ENCODE data around the gene OR4D1. TPM values are rescaled to one million over a fixed set of nuclear protein-coding genes. Genes with fewer than 3 reads are reported as not detected.
"Not testable (repeated sequence)": the region's sequence is repeated elsewhere in the genome, so short reads cannot be mapped to it uniquely, and the experiment has no call there.

Gene OR4D1
- total RNA-seq (under 1 TPM; 0.49 to 0.70 TPM), total RNA-seq (0 to 5.9 (median 0.66) reads per million in 172 experiments)
- polyA plus RNA-seq (2013, experiment 1 of 2) = 2.1 TPM
- 2.0 TPM for polyA plus RNA-seq (2013, experiment 2 of 2)

- peaks cover 69% of the 10 kb centered on the region for H3K36me3 Mint-ChIP-seq (ENCODE audit: low read depth)
- no peaks in the 10 kb centered on the region for H3K27me3 Mint-ChIP-seq
- H3K9me3 Mint-ChIP-seq = peaks cover 26% of the 10 kb centered on the region
- DNase-seq (no peak), ATAC-seq (ENCODE audit: poor library complexity) (no peak)
- Histone ChIP-seq H3K27ac (ENCODE audit: low read depth in 1 of 2, low read length in 2 of 2) (no peak within 1 kb of the TSS), H3K9me3 (ENCODE audit: control insufficient read depth in 1 of 2, insufficient read depth in 1 of 2, low read length in 2 of 2) (peaks cover 6 to 22% of the 10 kb centered on the region in 2 experiments), H3K36me3 (ENCODE audit: insufficient read depth, low read length) (no peaks in the 10 kb centered on the region), H3K4me1 (ENCODE audit: insufficient read depth, low read length) (peaks cover 23% of the 10 kb centered on the region), H3K4me3 (ENCODE audit: low read length) (no peak within 1 kb of the TSS), H3K27me3 (ENCODE audit: control insufficient read depth in 1 of 2, insufficient read depth in 2 of 2, low read length in 2 of 2) (no peaks in the 10 kb centered on the region)
- TF ChIP-seq CTCF (IDR thresholded peaks at IDR 0.05) = no peak
- H3K4me1 Mint-ChIP-seq (ENCODE audit: low read depth) = peaks cover 50% of the 10 kb centered on the region
- intact Hi-C loops (cut with DNase I, micrococcal nuclease) = no loop called here
- POLR2A ChIA-PET = interaction anchor here (1.4 kb wide), 1 partner anchor 9 kb away, joined by 5 read pairs; no protein-coding TSS in a partner anchor
- CTCF ChIA-PET = interaction anchor here (1.1 kb wide), 1 partner anchor 18 kb away, joined by 3 read pairs; no protein-coding TSS in a partner anchor
- no peak within 1 kb of the TSS for H3K4me3 Mint-ChIP-seq
- no peak within 1 kb of the TSS for H3K27ac Mint-ChIP-seq
These were observed at the start of gene OR4D1 for GRCh38 chr17:58147930-58148434. TSS of gene OR4D1 (plus strand) at chr17:58148384. CDS start at chr17:58155154, 6,770 bp downstream.

- CTCF ChIA-PET = interaction anchor here (0.5 kb wide), 1 partner anchor 253 kb away, joined by 3 read pairs; no protein-coding TSS in a partner anchor
- intact Hi-C loops (cut with DNase I, micrococcal nuclease) = no loop called here
- Mint-ChIP-seq H3K27me3 (no peaks in the 10 kb centered on the region), H3K36me3 (ENCODE audit: low read depth) (no peaks in the 10 kb centered on the region), H3K4me3 (no peak overlapping the region), H3K4me1 (ENCODE audit: low read depth) (no peaks in the 10 kb centered on the region), H3K27ac (no peak overlapping the region), H3K9me3 (no peaks in the 10 kb centered on the region)
- no peak for TF ChIP-seq CTCF (IDR thresholded peaks at IDR 0.05)
- Histone ChIP-seq H3K27me3 (ENCODE audit: control insufficient read depth in 1 of 2, insufficient read depth in 2 of 2, low read length in 2 of 2) (no peaks in the 10 kb centered on the region), H3K4me3 (ENCODE audit: low read length) (no peak overlapping the region), H3K4me1 (ENCODE audit: insufficient read depth, low read length) (no peaks in the 10 kb centered on the region), H3K9me3 (ENCODE audit: control insufficient read depth in 1 of 2, insufficient read depth in 1 of 2, low read length in 2 of 2) (no peaks in the 10 kb centered on the region), H3K36me3 (ENCODE audit: insufficient read depth, low read length) (no peaks in the 10 kb centered on the region), H3K27ac (ENCODE audit: low read depth in 1 of 2, low read length in 2 of 2) (no peak overlapping the region)
- POLR2A ChIA-PET = interaction anchor here (0.7 kb wide), 1 partner anchor 53 kb away, joined by 3 read pairs; no protein-coding TSS in a partner anchor
- DNase-seq = no peak
- no peak for ATAC-seq (ENCODE audit: poor library complexity)
These were observed 47.7 kb upstream of the OR4D1 start for GRCh38 chr17:58100506-58100905.

GRCh38 chr17:58101898-58102297, 46.3 kb upstream of the OR4D1 start:
- H3K9me3 Mint-ChIP-seq; H3K4me3 Mint-ChIP-seq; H3K27me3 ChIP-seq (ENCODE audit: control insufficient read depth in 1 of 2, insufficient read depth in 2 of 2, low read length in 2 of 2); ATAC-seq (ENCODE audit: poor library complexity); intact Hi-C loops (cut with DNase I, micrococcal nuclease); POLR2A ChIA-PET; H3K27ac Mint-ChIP-seq; H3K4me3 ChIP-seq (ENCODE audit: low read length); H3K9me3 ChIP-seq (ENCODE audit: control insufficient read depth in 1 of 2, insufficient read depth in 1 of 2, low read length in 2 of 2); CTCF ChIA-PET; H3K27me3 Mint-ChIP-seq; H3K36me3 Mint-ChIP-seq (ENCODE audit: low read depth); H3K4me1 Mint-ChIP-seq (ENCODE audit: low read depth); DNase-seq; H3K27ac ChIP-seq (ENCODE audit: low read depth in 1 of 2, low read length in 2 of 2); H3K4me1 ChIP-seq (ENCODE audit: insufficient read depth, low read length); H3K36me3 ChIP-seq (ENCODE audit: insufficient read depth, low read length): not testable (repeated sequence)

GRCh38 chr17:58105093-58105492, 43.1 kb upstream of the OR4D1 start:
- Mint-ChIP-seq H3K4me1 (ENCODE audit: low read depth) (no peaks in the 10 kb centered on the region), H3K36me3 (ENCODE audit: low read depth) (no peaks in the 10 kb centered on the region), H3K4me3 (no peak overlapping the region), H3K9me3 (no peaks in the 10 kb centered on the region), H3K27me3 (no peaks in the 10 kb centered on the region), H3K27ac (no peak overlapping the region)
- ChIA-PET POLR2A (no interaction called here), CTCF (no interaction called here)
- DNase-seq (no peak), ATAC-seq (ENCODE audit: poor library complexity) (no peak)
- intact Hi-C loops (cut with DNase I, micrococcal nuclease) = loop anchor here in 1 of 2 experiments (2.0 kb wide), 1 partner anchor 40 kb away; no protein-coding TSS in a partner anchor
- H3K27me3 ChIP-seq (ENCODE audit: control insufficient read depth in 1 of 2, insufficient read depth in 2 of 2, low read length in 2 of 2) = no peaks in the 10 kb centered on the region
- no peak for TF ChIP-seq CTCF (IDR thresholded peaks at IDR 0.05)
- no peaks in the 10 kb centered on the region for H3K9me3 ChIP-seq (ENCODE audit: control insufficient read depth in 1 of 2, insufficient read depth in 1 of 2, low read length in 2 of 2)
- H3K27ac ChIP-seq (ENCODE audit: low read depth in 1 of 2, low read length in 2 of 2) = no peak overlapping the region
- H3K4me1 ChIP-seq (ENCODE audit: insufficient read depth, low read length) = no peaks in the 10 kb centered on the region
- H3K4me3 ChIP-seq (ENCODE audit: low read length) = no peak overlapping the region
- H3K36me3 ChIP-seq (ENCODE audit: insufficient read depth, low read length) = no peaks in the 10 kb centered on the region

Data from CD4-positive, alpha-beta T cell (primary cell).